Upper lobe of left lung (tissue), 4 donors: ENCODE results near the gene HSPBP1.

Source experiments
- EP300 ChIP-seq, 4 donors: sonication (generic); formaldehyde crosslinking; IDR thresholded peaks; one replicate each; pipeline ENCODE4 v1.5.1; 2017; ENCODE audit warnings: antibody characterized with exemption in 4 of 4, control low read depth in 2 of 4
- POLR2A ChIP-seq, 4 donors: fragments of 450-650 bp; IDR thresholded peaks; one replicate each; pipeline ENCODE4 v1.5.1; 2016 to 2017; ENCODE audit warnings: antibody characterized with exemption in 4 of 4, mild to moderate bottlenecking in 2 of 4
- POLR2AphosphoS5 ChIP-seq, 2 donors: sonication (generic); formaldehyde crosslinking; IDR thresholded peaks; one replicate each; pipeline ENCODE4 v1.5.1; 2017; ENCODE audit warnings: antibody characterized with exemption in 2 of 2
- TF ChIP-seq, protein P1 (sequence below), 6 experiments: fragments of 450-650 bp in 4 of 6; fragments of 200-600 bp in 2 of 6; sonication (generic) in 2 of 6; IDR thresholded peaks; one replicate each; pipeline ENCODE4 v1.5.1; 2016 to 2019; ENCODE audit warnings: antibody characterized with exemption in 6 of 6

- TF ChIP-seq POLR2AphosphoS5 (IDR thresholded peaks at IDR 0.05) (no peak), POLR2A (IDR thresholded peaks at IDR 0.05) (no peak), EP300 (IDR thresholded peaks at IDR 0.05) (no peak)
- TF ChIP-seq, protein P1, sequence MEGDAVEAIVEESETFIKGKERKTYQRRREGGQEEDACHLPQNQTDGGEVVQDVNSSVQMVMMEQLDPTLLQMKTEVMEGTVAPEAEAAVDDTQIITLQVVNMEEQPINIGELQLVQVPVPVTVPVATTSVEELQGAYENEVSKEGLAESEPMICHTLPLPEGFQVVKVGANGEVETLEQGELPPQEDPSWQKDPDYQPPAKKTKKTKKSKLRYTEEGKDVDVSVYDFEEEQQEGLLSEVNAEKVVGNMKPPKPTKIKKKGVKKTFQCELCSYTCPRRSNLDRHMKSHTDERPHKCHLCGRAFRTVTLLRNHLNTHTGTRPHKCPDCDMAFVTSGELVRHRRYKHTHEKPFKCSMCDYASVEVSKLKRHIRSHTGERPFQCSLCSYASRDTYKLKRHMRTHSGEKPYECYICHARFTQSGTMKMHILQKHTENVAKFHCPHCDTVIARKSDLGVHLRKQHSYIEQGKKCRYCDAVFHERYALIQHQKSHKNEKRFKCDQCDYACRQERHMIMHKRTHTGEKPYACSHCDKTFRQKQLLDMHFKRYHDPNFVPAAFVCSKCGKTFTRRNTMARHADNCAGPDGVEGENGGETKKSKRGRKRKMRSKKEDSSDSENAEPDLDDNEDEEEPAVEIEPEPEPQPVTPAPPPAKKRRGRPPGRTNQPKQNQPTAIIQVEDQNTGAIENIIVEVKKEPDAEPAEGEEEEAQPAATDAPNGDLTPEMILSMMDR (IDR thresholded peaks at IDR 0.05) = no peak
These were observed 31.9 kb upstream of the HSPBP1 start for GRCh38 chr19:55311797-55312196.
